OCI-LY1 (cell line): Measurements from ENCODE around the gene PLEKHA7.

ENCODE experiments used
- H2AFZ ChIP-seq: fragments of 200-600 bp; sonication (generic), shearing (Covaris generic); 2 replicates; pipeline ENCODE4 v1.6.0; 2014; ENCODE audit warnings: antibody characterized with exemption, mild to moderate bottlenecking, low read length
- H3F3A ChIP-seq: fragments of 200-600 bp; sonication (generic), shearing (Covaris generic); 2 replicates; pipeline ENCODE4 v1.6.0; 2014; ENCODE audit warnings: mild to moderate bottlenecking, antibody characterized with exemption, low read length, moderate library complexity; ENCODE audit not compliant: insufficient read depth
- H3K27ac ChIP-seq: fragments of 200-600 bp; sonication (generic); 2 replicates; pipeline ENCODE4 v1.5.1; 2014; ENCODE audit warnings: low read length, mixed run types, mild to moderate bottlenecking, low read depth; ENCODE audit not compliant: poor library complexity, severe bottlenecking
- H3K27me3 ChIP-seq: fragments of 200-600 bp; sonication (generic); 2 replicates; pipeline ENCODE4 v1.6.0; 2014; ENCODE audit warnings: antibody characterized with exemption, mild to moderate bottlenecking, low read length, moderate library complexity; ENCODE audit not compliant: insufficient read depth
- H3K36me3 ChIP-seq: fragments of 200-600 bp; sonication (generic); 2 replicates; pipeline ENCODE4 v1.6.1; 2014; ENCODE audit warnings: mild to moderate bottlenecking, antibody characterized with exemption, low read length, moderate library complexity, mixed read lengths; ENCODE audit not compliant: insufficient read depth
- H3K4me1 ChIP-seq: fragments of 200-600 bp; sonication (generic); 2 replicates; pipeline ENCODE4 v1.5.1; 2014; ENCODE audit warnings: mild to moderate bottlenecking, low read length, moderate library complexity; ENCODE audit not compliant: insufficient read depth, severe bottlenecking
- H3K4me2 ChIP-seq: fragments of 200-600 bp; sonication (generic), shearing (Covaris generic); 2 replicates; pipeline ENCODE4 v1.6.1; 2014; ENCODE audit warnings: low read length
- H3K4me3 ChIP-seq: fragments of 200-600 bp; sonication (generic); 2 replicates; pipeline ENCODE4 v1.5.1; 2014; ENCODE audit warnings: low read length, low read depth, mild to moderate bottlenecking, mixed read lengths; ENCODE audit not compliant: poor library complexity, severe bottlenecking
- H3K79me2 ChIP-seq: fragments of 200-600 bp; shearing (Covaris generic); 2 replicates; pipeline ENCODE4 v1.6.1; 2016; ENCODE audit warnings: mixed run types, low read length, mixed read lengths; ENCODE audit not compliant: insufficient read depth
- H3K9ac ChIP-seq: fragments of 200-600 bp; sonication (generic), shearing (Covaris generic); 2 replicates; pipeline ENCODE4 v1.6.1; 2014; ENCODE audit warnings: mild to moderate bottlenecking, low read length, mixed read lengths
- H3K9me2 ChIP-seq: fragments of 200-600 bp; sonication (generic), shearing (Covaris generic); 2 replicates; pipeline ENCODE4 v1.6.1; 2014; ENCODE audit warnings: low read depth, mild to moderate bottlenecking, low read length, mixed read lengths
- H3K9me3 ChIP-seq: fragments of 200-600 bp; shearing (Covaris generic); 2 replicates; pipeline ENCODE4 v1.6.1; 2014; ENCODE audit warnings: low read length, mixed read lengths
- H4K20me1 ChIP-seq: fragments of 200-600 bp; sonication (generic), shearing (Covaris generic); 2 replicates; pipeline ENCODE4 v1.6.0; 2016; ENCODE audit warnings: mild to moderate bottlenecking, low read length; ENCODE audit not compliant: insufficient read depth
- CTCF ChIP-seq: fragments of 200-600 bp; sonication (generic), shearing (Covaris generic); IDR thresholded peaks from 2 replicates; pipeline ENCODE4 v1.5.1; 2017; ENCODE audit warnings: mild to moderate bottlenecking, antibody characterized with exemption, low read length, moderate library complexity, mixed read lengths
- EZH2 ChIP-seq: fragments of 200-600 bp; sonication (generic), shearing (Covaris generic); IDR thresholded peaks from 2 replicates; pipeline ENCODE4 v1.8.0; 2017; ENCODE audit warnings: borderline replicate concordance, mixed run types, mild to moderate bottlenecking, antibody characterized with exemption, low read length, moderate library complexity, mixed read lengths

The PLEKHA7 gene

GRCh38 chr11:16883174-16883573 lies 131.0 kb downstream of the PLEKHA7 start:
- H3K9me3 ChIP-seq = no peaks in the 10 kb centered on the region
- H3K9me2 ChIP-seq = no peaks in the 10 kb centered on the region
- no peaks in the 10 kb centered on the region for H3F3A ChIP-seq
- no peaks in the 10 kb centered on the region for H4K20me1 ChIP-seq
- H3K4me1 ChIP-seq = no peaks in the 10 kb centered on the region
- no peaks in the 10 kb centered on the region for H3K27me3 ChIP-seq
- H3K9ac ChIP-seq = no peak overlapping the region
- TF ChIP-seq EZH2 = no peak
- TF ChIP-seq CTCF = no peak
- H3K36me3 ChIP-seq = no peaks in the 10 kb centered on the region
- no peak overlapping the region for H2AFZ ChIP-seq
- H3K79me2 ChIP-seq = no peaks in the 10 kb centered on the region
- no peak overlapping the region for H3K4me2 ChIP-seq
- H3K27ac ChIP-seq = no peak overlapping the region
- no peak overlapping the region for H3K4me3 ChIP-seq

- H3K4me1 ChIP-seq = no peaks in the 10 kb centered on the region
- H3K9me2 ChIP-seq = no peaks in the 10 kb centered on the region
- H3K36me3 ChIP-seq = no peaks in the 10 kb centered on the region
- TF ChIP-seq CTCF (no peak), EZH2 (no peak)
- 0 out of 2 replicates have a peak, but pooled peaks cover 5% of the 10 kb centered on the region for H3K27me3 ChIP-seq
- no peaks in the 10 kb centered on the region for H3K9me3 ChIP-seq
- no peak overlapping the region for H3K9ac ChIP-seq
- no peak overlapping the region for H2AFZ ChIP-seq
- no peak overlapping the region for H3K4me2 ChIP-seq
- no peaks in the 10 kb centered on the region for H4K20me1 ChIP-seq
- H3K27ac ChIP-seq = no peak overlapping the region
- H3K79me2 ChIP-seq = no peaks in the 10 kb centered on the region
- H3K4me3 ChIP-seq = no peak overlapping the region
- no peaks in the 10 kb centered on the region for H3F3A ChIP-seq
Measured at GRCh38 chr11:16881766-16882165, 132.4 kb downstream of the PLEKHA7 start.

- no peaks in the 10 kb centered on the region for H3K4me1 ChIP-seq
- H3K27me3 ChIP-seq = 0 out of 2 replicates have a peak, but pooled peaks cover 5% of the 10 kb centered on the region
- no peaks in the 10 kb centered on the region for H3K79me2 ChIP-seq
- H3K9me2 ChIP-seq = no peaks in the 10 kb centered on the region
- no peak overlapping the region for H3K27ac ChIP-seq
- no peaks in the 10 kb centered on the region for H3K9me3 ChIP-seq
- no peaks in the 10 kb centered on the region for H3F3A ChIP-seq
- H3K9ac ChIP-seq = no peak overlapping the region
- H3K36me3 ChIP-seq = no peaks in the 10 kb centered on the region
- no peak overlapping the region for H3K4me3 ChIP-seq
- no peaks in the 10 kb centered on the region for H4K20me1 ChIP-seq
- TF ChIP-seq CTCF = no peak
- TF ChIP-seq EZH2 = no peak
- no peak overlapping the region for H3K4me2 ChIP-seq
- H2AFZ ChIP-seq = no peak overlapping the region
Measured at GRCh38 chr11:16881074-16881709, 133.0 kb downstream of the PLEKHA7 start.
